ACHN (cell line): ENCODE data around the gene CES4A.
"Not testable (repeated sequence)": the region's sequence is repeated elsewhere in the genome, so short reads cannot be mapped to it uniquely, and the experiment has no call there.

Source experiments
- DNase-seq: peaks from one replicate; pipeline ENCODE4 v3.0.0-alpha.2; 2015
- in situ Hi-C: cut with HindIII; loops from 2 replicates; pipeline ENCODE4 v1.10.0; 2017; ENCODE audit warnings: low sequenced_read_pairs, low pct_ligation_motif_present, low pct_unique_long_range_greater_than_20kb

The CES4A gene

DNA sequence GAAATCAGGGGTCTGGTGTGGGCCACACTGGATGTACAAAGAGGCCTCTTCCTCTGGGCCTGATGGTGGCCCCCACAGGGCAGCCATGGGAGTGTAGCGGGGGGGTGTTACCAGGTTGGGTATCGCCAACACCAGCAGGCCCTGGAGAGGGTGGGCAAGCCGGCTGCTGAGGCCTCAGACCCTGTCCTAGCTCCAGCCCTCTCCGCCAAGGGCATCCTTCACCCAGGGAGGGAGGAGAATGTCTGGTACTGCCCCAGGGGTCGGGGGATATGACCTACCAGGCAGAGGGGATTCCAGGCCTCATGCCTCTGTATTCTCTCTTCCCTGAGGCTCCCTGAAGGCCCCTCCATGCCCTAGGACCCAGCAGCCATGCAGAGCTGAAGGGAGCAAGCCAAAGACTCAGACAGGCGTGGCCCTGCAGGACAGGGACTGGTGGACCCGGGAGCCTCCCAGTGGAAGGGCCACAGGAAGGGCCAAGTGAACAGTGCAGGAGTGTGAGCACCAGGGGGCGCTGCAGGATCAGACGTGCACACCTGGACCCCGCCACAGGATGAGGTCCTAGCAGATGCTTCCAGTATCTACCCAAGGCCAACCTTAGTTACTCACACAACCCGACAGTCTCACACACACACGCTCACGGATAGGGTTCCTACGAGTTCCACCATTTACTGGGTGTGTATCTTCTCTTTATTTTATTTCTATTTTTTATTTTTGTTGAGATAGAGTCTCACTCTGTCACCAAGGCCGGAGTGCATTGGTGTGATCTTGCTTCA, 10.9 kb upstream of the CES4A start:
- peak; percentile 88 for DNase-seq
- in situ Hi-C loops = no loop called here

DNA sequence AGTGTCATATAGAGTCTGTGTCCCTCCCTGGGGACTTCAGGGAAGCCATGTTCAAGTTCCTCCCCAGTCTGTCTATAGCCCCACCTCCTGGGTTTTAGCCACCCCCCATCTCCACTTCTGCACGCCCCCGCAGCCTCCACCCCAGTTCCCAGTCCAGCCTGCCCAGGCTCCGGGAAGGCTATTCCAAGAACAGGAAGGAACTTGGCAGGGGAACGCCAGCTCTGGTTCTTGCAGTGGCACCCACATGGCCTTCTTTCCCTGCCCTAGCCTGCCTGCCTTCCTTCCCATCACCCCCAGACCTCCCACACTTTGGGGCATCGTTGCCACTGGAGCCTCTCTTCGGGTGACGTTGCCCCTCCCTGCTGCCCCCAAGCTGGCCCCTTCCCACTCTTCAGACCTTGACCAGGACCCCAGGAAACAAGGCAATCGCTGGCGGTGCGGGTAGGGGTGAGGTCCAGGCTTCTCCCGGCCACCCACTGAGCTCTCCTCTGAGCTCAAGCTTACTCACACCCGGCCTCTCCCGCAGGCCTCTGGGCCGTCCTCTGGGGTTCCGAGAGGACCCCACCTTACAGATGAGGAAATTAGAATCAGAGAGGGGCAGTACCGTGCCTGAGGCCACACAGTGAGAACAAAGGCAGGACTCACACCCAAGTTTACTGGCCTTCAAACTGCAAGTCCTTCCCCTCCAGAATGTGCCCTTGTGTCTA, 9.2 kb upstream of the CES4A start:
- DNase-seq = no peak
- in situ Hi-C loops = no loop called here

DNA sequence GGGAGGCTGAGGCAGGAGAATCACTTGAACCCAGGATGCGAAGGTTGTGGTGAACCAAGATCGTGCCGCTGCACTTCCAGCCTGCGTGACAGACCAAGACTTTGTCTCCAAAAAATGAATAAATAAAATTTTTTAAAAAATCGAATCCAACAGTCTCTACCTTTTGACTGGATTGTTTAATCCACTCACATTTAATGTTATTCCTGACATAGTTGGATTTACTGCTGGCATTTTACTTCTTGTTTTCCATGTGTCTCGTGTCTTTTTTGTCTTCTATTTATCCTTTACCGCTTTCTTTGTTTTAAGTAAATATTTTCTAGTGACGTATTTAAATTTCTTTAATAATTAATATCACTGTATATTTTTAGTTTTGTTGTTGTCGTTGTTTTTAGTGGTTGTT, 5.4 kb upstream of the CES4A start:
- in situ Hi-C loops = no loop called here
- no peak for DNase-seq

- in situ Hi-C loops = no loop called here
- DNase-seq = no peak
Observed at GRCh38 chr16:66984892-66985311, 3.5 kb upstream of the CES4A start.

DNA sequence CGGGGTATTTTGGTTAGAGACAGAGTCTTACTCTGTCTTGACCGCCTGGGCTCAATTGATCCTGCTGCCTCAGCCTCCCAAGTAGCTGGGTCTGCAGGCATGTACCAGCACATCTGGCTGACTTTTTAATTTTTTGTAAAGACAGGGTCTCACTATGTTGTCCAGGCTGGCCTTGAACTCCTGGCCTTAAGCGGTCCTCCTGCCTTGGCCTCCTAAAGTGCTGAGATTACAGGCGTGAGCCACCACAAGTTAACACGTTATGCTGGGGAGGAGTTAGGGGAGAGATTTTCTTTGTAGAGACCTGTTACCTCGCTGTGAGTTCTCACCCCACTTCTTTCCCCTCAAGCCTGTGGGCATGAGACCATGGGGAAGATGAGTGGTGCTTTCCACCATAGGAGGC, 1.8 kb upstream of the CES4A start:
- no peak for DNase-seq
- in situ Hi-C loops = no loop called here

DNA sequence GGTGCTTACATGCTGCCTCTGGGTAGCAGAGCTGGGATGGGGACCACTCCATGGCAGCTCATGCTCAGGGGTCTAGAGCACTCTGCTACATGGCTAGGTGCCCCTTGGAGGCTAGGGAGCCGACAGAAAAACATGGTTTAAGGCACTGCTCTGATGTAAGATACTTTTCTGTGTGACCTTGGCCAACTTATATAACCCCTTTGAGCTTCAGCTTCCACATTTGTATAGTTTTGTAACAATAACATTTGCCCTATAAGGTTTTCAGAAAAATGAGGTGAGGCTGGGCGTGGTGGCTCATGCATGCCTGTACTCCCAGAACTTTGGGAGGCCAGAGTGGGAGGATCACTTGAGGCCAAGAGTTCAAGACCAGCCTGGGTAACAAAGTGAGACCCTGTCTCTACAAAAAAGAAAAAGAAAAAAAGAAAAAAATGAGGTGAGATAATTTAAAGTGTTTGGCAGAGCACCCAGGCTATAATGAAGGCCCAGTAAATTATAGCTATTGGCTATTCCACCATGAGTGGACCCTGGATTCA, 3.2 kb downstream of the CES4A start:
- in situ Hi-C loops = no loop called here
- DNase-seq = no peak

DNA sequence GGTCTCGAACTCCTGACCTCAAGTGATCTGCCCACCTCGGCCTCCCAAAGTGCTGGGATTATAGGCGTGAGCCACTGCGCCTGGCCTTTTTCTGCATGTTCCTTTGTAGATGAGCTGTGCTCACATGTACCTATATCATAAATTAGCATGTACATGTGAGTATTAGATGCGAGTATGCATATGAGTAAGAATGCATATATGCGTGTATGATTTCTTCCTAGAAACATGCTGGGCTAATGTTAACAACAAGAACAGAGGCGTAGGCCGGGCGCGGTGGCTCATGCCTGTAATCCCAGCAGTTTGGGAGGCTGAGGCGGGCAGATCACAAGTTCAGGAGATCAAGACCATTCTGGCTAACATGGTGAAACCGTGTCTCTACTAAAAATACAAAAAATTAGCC, 5.2 kb downstream of the CES4A start:
- DNase-seq, in situ Hi-C loops: not testable (repeated sequence)

GRCh38 chr16:66996324-66996982, 8.1 kb downstream of the CES4A start:
- peak; percentile 61 for DNase-seq
- in situ Hi-C loops = no loop called here

- in situ Hi-C loops = no loop called here
Observed at GRCh38 chr16:66996983-66997358, 8.6 kb downstream of the CES4A start.

DNA sequence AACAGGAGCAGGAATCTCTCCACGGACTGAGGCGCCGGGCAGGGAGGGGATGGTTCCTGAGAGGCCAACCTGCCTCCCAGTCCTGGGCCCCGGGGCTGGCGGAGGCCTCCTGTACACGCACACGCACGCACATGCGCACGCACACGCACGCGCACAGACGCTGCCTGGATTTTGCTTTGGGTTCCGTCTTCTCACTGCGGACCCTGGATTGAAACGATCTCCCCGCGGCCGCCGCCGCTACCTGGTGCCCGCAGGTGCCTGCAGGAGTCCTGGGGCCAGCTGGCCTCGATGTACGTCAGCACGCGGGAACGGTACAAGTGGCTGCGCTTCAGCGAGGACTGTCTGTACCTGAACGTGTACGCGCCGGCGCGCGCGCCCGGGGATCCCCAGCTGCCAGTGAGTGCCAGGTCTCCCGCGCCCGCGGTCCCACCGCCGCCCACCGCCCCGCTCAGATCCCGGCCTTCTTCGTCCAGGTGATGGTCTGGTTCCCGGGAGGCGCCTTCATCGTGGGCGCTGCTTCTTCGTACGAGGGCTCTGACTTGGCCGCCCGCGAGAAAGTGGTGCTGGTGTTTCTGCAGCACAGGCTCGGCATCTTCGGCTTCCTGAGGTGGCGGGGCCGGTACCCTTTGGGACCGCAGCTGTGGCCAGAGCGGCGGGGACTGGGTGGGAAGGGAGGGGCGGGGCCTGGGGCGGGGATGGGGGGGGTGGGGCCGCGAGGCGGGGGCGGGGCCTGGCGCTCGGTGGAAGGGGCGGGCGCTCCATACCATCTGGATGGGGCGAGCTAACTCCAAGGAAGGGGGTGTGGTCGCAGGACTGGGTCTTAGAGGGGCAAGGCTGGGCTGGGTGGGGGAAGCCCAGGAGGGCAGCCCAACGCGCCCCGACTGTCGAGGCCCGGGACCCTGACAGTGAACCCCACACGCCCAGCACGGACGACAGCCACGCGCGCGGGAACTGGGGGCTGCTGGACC, 12.3 kb downstream of the CES4A start:
- in situ Hi-C loops = no loop called here
- DNase-seq = no peak

More at GRCh38 chr16:66996983-66997358, 8.6 kb downstream of the CES4A start:
- DNase-seq = no peak

- no peak for DNase-seq
- in situ Hi-C loops = no loop called here
Observed at GRCh38 chr16:67001726-67002125, 13.3 kb downstream of the CES4A start.

GRCh38 chr16:67006930-67007658, 18.7 kb downstream of the CES4A start:
- no peak for DNase-seq
- in situ Hi-C loops = no loop called here

DNA sequence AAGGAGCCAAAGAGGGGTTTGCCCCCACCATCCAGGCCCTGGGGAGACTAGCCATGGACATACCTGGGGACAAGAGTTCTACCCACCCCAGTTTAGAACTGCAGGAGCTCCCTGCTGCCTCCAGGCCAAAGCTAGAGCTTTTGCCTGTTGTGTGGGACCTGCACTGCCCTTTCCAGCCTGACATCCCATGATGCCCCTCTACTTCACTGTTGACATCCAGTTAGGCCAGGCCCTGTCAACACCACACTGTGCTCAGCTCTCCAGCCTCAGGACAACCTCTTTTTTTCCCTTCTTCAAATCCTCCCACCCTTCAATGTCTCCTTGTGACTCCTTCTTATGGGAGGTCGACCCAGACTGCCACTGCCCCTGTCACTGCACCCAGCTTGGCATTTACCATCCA, 20.8 kb downstream of the CES4A start:
- DNase-seq = no peak
- in situ Hi-C loops = no loop called here

- DNase-seq = no peak
- in situ Hi-C loops = no loop called here
Observed at GRCh38 chr16:67011274-67011673, 22.9 kb downstream of the CES4A start.

- in situ Hi-C loops = no loop called here
Observed at GRCh38 chr16:67013233-67013822, 24.9 kb downstream of the CES4A start.

DNA sequence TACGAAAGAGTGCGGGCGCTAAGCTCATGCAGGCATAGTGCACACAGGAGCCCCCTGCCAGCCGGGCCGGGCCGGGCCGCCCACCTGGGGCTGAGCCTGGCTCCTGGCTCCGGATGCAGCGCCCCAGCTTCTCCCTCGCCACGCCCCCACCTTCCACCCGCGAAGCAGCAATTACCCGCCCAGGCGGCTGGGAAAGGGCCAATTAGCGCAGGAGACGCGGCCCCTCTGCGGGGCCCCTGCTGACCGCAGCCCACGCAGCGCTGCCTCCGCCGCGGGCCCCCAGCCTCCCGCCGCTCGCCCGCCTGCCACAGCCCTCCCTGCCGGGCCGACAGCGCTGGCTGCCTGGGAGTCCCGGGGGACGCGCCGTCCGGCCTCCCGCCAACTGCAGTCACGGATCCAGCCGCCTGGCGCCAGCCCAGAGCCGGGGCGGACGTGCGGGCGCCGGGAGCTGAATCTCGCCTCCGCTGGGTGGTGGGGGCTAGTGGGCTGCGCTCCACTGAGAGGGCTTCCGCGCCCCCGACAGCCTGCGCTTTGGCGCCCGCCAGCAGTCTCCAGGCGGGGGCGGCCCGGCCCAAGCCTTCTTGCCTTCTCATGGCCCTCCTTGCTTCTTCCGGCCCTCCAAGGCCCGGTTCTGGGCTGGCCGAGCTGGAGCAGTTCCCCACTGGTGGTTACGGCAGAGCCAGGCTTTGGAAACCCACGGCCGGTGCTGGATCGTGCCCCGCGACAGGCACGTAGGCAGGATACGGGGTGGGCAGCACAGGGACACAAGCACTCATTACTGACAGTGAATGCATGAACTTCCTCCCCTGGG, 25.6 kb downstream of the CES4A start:
- in situ Hi-C loops = no loop called here
- peak; percentile 68 for DNase-seq

More at GRCh38 chr16:67013233-67013822, 24.9 kb downstream of the CES4A start:
- DNase-seq = no peak
